Measurements from ENCODE around the gene SNRNP35.

DNA sequence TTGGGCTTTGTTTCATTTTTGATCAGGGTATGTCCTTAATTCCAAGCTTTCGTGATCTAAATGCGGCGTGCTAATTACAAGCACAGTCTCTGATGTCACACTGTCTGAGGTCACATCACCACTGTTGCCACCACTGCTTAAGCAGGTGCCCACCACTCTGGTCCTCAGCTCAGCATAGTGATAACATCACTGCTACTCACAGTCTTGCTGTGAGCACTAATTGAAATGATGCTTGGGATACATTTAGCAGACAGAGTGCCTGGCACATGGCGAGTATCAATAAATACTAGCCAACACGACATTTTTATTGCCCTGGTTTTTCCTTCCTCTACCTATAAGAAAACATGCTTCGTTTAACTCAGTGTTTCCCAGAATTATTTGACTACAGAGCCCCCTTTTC lies 29.3 kb upstream of the SNRNP35 start:
- TF ChIP-seq YY1 (IDR thresholded peaks at IDR 0.05) (no peak), GABPA (IDR thresholded peaks at IDR 0.05 in 1 of 2, conservative IDR thresholded peaks at IDR 0.05 in 1 of 2) (no peak), TAF1 (conservative IDR thresholded peaks at IDR 0.05) (no peak), JUND (IDR thresholded peaks at IDR 0.05) (no peak), RAD21 (IDR thresholded peaks at IDR 0.05) (no peak), SP1 (IDR thresholded peaks at IDR 0.05) (no peak), RXRA (IDR thresholded peaks at IDR 0.05) (no peak), HNF4A (conservative IDR thresholded peaks at IDR 0.05) (no peak)
- TF ChIP-seq, protein P1, sequence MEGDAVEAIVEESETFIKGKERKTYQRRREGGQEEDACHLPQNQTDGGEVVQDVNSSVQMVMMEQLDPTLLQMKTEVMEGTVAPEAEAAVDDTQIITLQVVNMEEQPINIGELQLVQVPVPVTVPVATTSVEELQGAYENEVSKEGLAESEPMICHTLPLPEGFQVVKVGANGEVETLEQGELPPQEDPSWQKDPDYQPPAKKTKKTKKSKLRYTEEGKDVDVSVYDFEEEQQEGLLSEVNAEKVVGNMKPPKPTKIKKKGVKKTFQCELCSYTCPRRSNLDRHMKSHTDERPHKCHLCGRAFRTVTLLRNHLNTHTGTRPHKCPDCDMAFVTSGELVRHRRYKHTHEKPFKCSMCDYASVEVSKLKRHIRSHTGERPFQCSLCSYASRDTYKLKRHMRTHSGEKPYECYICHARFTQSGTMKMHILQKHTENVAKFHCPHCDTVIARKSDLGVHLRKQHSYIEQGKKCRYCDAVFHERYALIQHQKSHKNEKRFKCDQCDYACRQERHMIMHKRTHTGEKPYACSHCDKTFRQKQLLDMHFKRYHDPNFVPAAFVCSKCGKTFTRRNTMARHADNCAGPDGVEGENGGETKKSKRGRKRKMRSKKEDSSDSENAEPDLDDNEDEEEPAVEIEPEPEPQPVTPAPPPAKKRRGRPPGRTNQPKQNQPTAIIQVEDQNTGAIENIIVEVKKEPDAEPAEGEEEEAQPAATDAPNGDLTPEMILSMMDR (IDR thresholded peaks at IDR 0.05; ENCODE audit: low read depth, low read length, missing input control): no peak
- TF ChIP-seq, protein P2, sequence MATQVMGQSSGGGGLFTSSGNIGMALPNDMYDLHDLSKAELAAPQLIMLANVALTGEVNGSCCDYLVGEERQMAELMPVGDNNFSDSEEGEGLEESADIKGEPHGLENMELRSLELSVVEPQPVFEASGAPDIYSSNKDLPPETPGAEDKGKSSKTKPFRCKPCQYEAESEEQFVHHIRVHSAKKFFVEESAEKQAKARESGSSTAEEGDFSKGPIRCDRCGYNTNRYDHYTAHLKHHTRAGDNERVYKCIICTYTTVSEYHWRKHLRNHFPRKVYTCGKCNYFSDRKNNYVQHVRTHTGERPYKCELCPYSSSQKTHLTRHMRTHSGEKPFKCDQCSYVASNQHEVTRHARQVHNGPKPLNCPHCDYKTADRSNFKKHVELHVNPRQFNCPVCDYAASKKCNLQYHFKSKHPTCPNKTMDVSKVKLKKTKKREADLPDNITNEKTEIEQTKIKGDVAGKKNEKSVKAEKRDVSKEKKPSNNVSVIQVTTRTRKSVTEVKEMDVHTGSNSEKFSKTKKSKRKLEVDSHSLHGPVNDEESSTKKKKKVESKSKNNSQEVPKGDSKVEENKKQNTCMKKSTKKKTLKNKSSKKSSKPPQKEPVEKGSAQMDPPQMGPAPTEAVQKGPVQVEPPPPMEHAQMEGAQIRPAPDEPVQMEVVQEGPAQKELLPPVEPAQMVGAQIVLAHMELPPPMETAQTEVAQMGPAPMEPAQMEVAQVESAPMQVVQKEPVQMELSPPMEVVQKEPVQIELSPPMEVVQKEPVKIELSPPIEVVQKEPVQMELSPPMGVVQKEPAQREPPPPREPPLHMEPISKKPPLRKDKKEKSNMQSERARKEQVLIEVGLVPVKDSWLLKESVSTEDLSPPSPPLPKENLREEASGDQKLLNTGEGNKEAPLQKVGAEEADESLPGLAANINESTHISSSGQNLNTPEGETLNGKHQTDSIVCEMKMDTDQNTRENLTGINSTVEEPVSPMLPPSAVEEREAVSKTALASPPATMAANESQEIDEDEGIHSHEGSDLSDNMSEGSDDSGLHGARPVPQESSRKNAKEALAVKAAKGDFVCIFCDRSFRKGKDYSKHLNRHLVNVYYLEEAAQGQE (IDR thresholded peaks at IDR 0.05): no peak
- TF ChIP-seq, protein P3, sequence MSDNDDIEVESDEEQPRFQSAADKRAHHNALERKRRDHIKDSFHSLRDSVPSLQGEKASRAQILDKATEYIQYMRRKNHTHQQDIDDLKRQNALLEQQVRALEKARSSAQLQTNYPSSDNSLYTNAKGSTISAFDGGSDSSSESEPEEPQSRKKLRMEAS (IDR thresholded peaks at IDR 0.05): no peak
- TF ChIP-seq, protein P4, sequence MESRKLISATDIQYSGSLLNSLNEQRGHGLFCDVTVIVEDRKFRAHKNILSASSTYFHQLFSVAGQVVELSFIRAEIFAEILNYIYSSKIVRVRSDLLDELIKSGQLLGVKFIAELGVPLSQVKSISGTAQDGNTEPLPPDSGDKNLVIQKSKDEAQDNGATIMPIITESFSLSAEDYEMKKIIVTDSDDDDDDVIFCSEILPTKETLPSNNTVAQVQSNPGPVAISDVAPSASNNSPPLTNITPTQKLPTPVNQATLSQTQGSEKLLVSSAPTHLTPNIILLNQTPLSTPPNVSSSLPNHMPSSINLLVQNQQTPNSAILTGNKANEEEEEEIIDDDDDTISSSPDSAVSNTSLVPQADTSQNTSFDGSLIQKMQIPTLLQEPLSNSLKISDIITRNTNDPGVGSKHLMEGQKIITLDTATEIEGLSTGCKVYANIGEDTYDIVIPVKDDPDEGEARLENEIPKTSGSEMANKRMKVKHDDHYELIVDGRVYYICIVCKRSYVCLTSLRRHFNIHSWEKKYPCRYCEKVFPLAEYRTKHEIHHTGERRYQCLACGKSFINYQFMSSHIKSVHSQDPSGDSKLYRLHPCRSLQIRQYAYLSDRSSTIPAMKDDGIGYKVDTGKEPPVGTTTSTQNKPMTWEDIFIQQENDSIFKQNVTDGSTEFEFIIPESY (IDR thresholded peaks at IDR 0.05): no peak
